B cell (primary cell): ENCODE data around the gene UNC5A.

Experiments used
- EZH2 ChIP-seq: IDR thresholded peaks from 2 replicates; pipeline ENCODE4 v1.6.1; 2012; ENCODE audit warnings: borderline replicate concordance, low read depth, mild to moderate bottlenecking, moderate library complexity, low read length; ENCODE audit not compliant: insufficient read depth, poor library complexity, severe bottlenecking
- TF ChIP-seq, protein P1 (sequence below): fragments of 200-600 bp; IDR thresholded peaks from one replicate; pipeline ENCODE4 v1.8.0; 2022; ENCODE audit warnings: antibody characterized with exemption, mild to moderate bottlenecking

- TF ChIP-seq, protein P1, sequence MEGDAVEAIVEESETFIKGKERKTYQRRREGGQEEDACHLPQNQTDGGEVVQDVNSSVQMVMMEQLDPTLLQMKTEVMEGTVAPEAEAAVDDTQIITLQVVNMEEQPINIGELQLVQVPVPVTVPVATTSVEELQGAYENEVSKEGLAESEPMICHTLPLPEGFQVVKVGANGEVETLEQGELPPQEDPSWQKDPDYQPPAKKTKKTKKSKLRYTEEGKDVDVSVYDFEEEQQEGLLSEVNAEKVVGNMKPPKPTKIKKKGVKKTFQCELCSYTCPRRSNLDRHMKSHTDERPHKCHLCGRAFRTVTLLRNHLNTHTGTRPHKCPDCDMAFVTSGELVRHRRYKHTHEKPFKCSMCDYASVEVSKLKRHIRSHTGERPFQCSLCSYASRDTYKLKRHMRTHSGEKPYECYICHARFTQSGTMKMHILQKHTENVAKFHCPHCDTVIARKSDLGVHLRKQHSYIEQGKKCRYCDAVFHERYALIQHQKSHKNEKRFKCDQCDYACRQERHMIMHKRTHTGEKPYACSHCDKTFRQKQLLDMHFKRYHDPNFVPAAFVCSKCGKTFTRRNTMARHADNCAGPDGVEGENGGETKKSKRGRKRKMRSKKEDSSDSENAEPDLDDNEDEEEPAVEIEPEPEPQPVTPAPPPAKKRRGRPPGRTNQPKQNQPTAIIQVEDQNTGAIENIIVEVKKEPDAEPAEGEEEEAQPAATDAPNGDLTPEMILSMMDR = no peak
- no peak for TF ChIP-seq EZH2
These were observed 19.4 kb upstream of the UNC5A start for GRCh38 chr5:176790941-176791340.
